Right renal cortex interstitium (tissue), 3 donors: ENCODE data around the gene RHO. TPM values are rescaled to one million over a fixed set of nuclear protein-coding genes. Genes with fewer than 3 reads are reported as not detected.

Source experiments
- DNase-seq, 3 donors: peaks; one replicate each; pipeline ENCODE4 v3.0.0-alpha.2; 2013; ENCODE audit warnings: low read depth in 3 of 3, low spot score in 2 of 3
- polyA plus RNA-seq, 3 donors: library from polyadenylated mRNA; unstranded; fragments of 120-200 nt; gene quantifications; one replicate each; pipeline ENCODE4 v1.2.1, GENCODE V29; 2013; ENCODE audit not compliant: insufficient read length in 3 of 3

RHO gene
- polyA plus RNA-seq, 3 donors: 0.06 to 0.07 TPM; not detected in 1

- DNase-seq: no peak
Observed at GRCh38 chr3:129518581-129518980, 9.9 kb upstream of the RHO start.

GRCh38 chr3:129519449-129519848 is 9.0 kb upstream of the RHO start:
- DNase-seq: no peak

- no peak for DNase-seq
Observed at GRCh38 chr3:129519896-129520715, 8.3 kb upstream of the RHO start.

- no peak for DNase-seq
Observed at GRCh38 chr3:129520960-129521359, 7.5 kb upstream of the RHO start.

- no peak for DNase-seq
Observed at GRCh38 chr3:129521611-129522010, 6.8 kb upstream of the RHO start.

- DNase-seq: no peak
Observed at GRCh38 chr3:129522953-129523352, 5.5 kb upstream of the RHO start.

- no peak for DNase-seq
Observed at GRCh38 chr3:129524081-129524480, 4.4 kb upstream of the RHO start.

GRCh38 chr3:129525341-129525968 is 3.0 kb upstream of the RHO start:
- DNase-seq: no peak

- no peak for DNase-seq
Observed at GRCh38 chr3:129526121-129526900, 2.1 kb upstream of the RHO start.

GRCh38 chr3:129527262-129527661 is 1.2 kb upstream of the RHO start:
- no peak for DNase-seq

- DNase-seq: no peak
Observed at GRCh38 chr3:129529436-129530210, 1.2 kb downstream of the RHO start.

- no peak for DNase-seq
Observed at GRCh38 chr3:129530251-129530791, 1.9 kb downstream of the RHO start.

- no peak for DNase-seq
Observed at GRCh38 chr3:129530821-129531220, 2.4 kb downstream of the RHO start.

GRCh38 chr3:129531699-129532098 is 3.3 kb downstream of the RHO start:
- DNase-seq: no peak

- DNase-seq: no peak
Observed at GRCh38 chr3:129532261-129532660, 3.8 kb downstream of the RHO start.

- no peak for DNase-seq
Observed at GRCh38 chr3:129533406-129533805, 5.0 kb downstream of the RHO start.

- DNase-seq: no peak
Observed at GRCh38 chr3:129534428-129535027, 6.1 kb downstream of the RHO start.

- no peak for DNase-seq
Observed at GRCh38 chr3:129535075-129535474, 6.6 kb downstream of the RHO start.

GRCh38 chr3:129536374-129536667 is 7.9 kb downstream of the RHO start:
- no peak for DNase-seq

GRCh38 chr3:129536804-129537203 is 8.4 kb downstream of the RHO start:
- no peak for DNase-seq
